HepG2 (cell line): ENCODE measurements around the gene MXI1. TPM values are rescaled to one million over a fixed set of nuclear protein-coding genes. Genes with fewer than 3 reads are reported as not detected.
"Not testable (repeated sequence)": the region's sequence is repeated elsewhere in the genome, so short reads cannot be mapped to it uniquely, and the experiment has no call there.

Experiments used
- ATAC-seq: fragments of 200-7000 bp; cut with Tn5 transposase; 3 replicates; pipeline ENCODE4 v1.9.1; 2020; ENCODE audit warnings: mild to moderate bottlenecking, moderate library complexity
- BruUV-seq: library from RNA; stranded (reverse); fragments of 400-500 nt; replicated peaks from 2 replicates; lab custom pipeline; 2021; lab: Mats Ljungman, UMichigan
- CTCF ChIA-PET: fragments of 300-600 bp; formaldehyde crosslinking; extraction: SDS; loops from one replicate; lab custom pipeline; 2021; ENCODE audit warnings: low total read pairs, inconsistent platforms, low intra/inter-chr PET ratio; lab: Yijun Ruan, JAX
- POLR2A ChIA-PET: fragments of 350-600 bp; sonication (Branson Sonifier 250); formaldehyde crosslinking; loops from one replicate; lab custom pipeline; 2020; ENCODE audit warnings: antibody characterized with exemption, inconsistent platforms; lab: Yijun Ruan, JAX
- DNase-seq: peaks from one replicate; pipeline ENCODE4 v3.0.0-alpha.2; 2015; ENCODE audit warnings: low spot score
- FAIRE-seq: peaks from 3 replicates; lab custom pipeline; 2011; peaks lifted over from hg19 to GRCh38; lab: Jason Lieb, UNC
- H2AFZ ChIP-seq: one replicate; pipeline ENCODE4 v1.6.1; 2011; ENCODE audit warnings: low read length, inconsistent platforms
- H3K27ac ChIP-seq: fragments of 300-600 bp; 3 replicates; pipeline ENCODE4 v1.8.0; 2011; ENCODE audit warnings: mixed run types, mild to moderate bottlenecking, mixed read lengths, low read length, inconsistent platforms; ENCODE audit not compliant: insufficient read depth; ENCODE audit errors: extremely low read length
- H3K27me3 ChIP-seq, 2 experiments: fragments of 200-600 bp in 1 of 2; 2 replicates in 1 of 2; 3 replicates in 1 of 2; pipeline versions ENCODE4 v1.6.0 to v1.8.0; 2011; ENCODE audit warnings: low read length in 2 of 2, mild to moderate bottlenecking in 2 of 2, moderate library complexity in 2 of 2, inconsistent platforms in 1 of 2; ENCODE audit not compliant: insufficient read depth in 2 of 2, control insufficient read depth in 1 of 2
- H3K36me3 ChIP-seq, 2 experiments: fragments of 200-600 bp in 1 of 2; replicated peaks in 1 of 2; 2 replicates in 1 of 2; 3 replicates in 1 of 2; pipeline versions ENCODE4 v1.5.1 to v1.8.0; 2011; ENCODE audit warnings: low read length in 2 of 2, inconsistent platforms in 1 of 2; ENCODE audit not compliant: insufficient read depth in 2 of 2, control insufficient read depth in 1 of 2
- H3K4me1 ChIP-seq: 2 replicates; pipeline ENCODE4 v1.5.1; 2012; ENCODE audit warnings: low read length, inconsistent platforms; ENCODE audit not compliant: insufficient read depth
- H3K4me2 ChIP-seq: 2 replicates; pipeline ENCODE4 v1.6.0; 2011; ENCODE audit warnings: low read depth, low read length, inconsistent platforms
- H3K4me3 ChIP-seq, 3 experiments: fragments of 200-600 bp in 1 of 3; sonication (generic), shearing (Covaris generic) in 1 of 3; replicated peaks in 1 of 3; 2 replicates each; pipeline ENCODE4 v1.5.1; 2011 to 2016; ENCODE audit warnings: low read length in 3 of 3, inconsistent platforms in 2 of 3, low read depth in 2 of 3, mild to moderate bottlenecking in 2 of 3, control low read depth in 1 of 3, mixed read lengths in 1 of 3; ENCODE audit not compliant: insufficient read depth in 1 of 3
- H3K79me2 ChIP-seq: one replicate; pipeline ENCODE4 v1.6.1; 2011; ENCODE audit warnings: low read length, inconsistent platforms; ENCODE audit not compliant: insufficient read depth
- H3K9ac ChIP-seq: 2 replicates; pipeline ENCODE4 v1.6.0; 2011; ENCODE audit warnings: mild to moderate bottlenecking, low read depth, low read length, inconsistent platforms; ENCODE audit not compliant: insufficient read depth
- H3K9me3 ChIP-seq: 2 replicates; pipeline ENCODE4 v1.5.1; 2012; ENCODE audit warnings: mild to moderate bottlenecking, low read length
- H4K20me1 ChIP-seq: 2 replicates; pipeline ENCODE4 v1.6.0; 2011; ENCODE audit warnings: inconsistent platforms, mild to moderate bottlenecking, low read length, moderate library complexity; ENCODE audit not compliant: insufficient read depth
- AFF4 ChIP-seq: sonication (generic); formaldehyde crosslinking; IDR thresholded peaks from 2 replicates; pipeline ENCODE4 v1.4.0; 2020; ENCODE audit warnings: missing genetic modification reagents
- GTF3A ChIP-seq: sonication (generic); formaldehyde crosslinking; conservative IDR thresholded peaks from 2 replicates; pipeline ENCODE4 v1.4.0; 2020; ENCODE audit warnings: mild to moderate bottlenecking, missing genetic modification reagents
- NRL ChIP-seq: sonication (generic); formaldehyde crosslinking; IDR thresholded peaks from 2 replicates; pipeline ENCODE4 v1.5.0; 2020; ENCODE audit warnings: missing genetic modification reagents, mild to moderate bottlenecking, moderate library complexity, borderline replicate concordance
- PREB ChIP-seq: sonication (generic); formaldehyde crosslinking; IDR thresholded peaks from 2 replicates; pipeline ENCODE4 v1.4.0; 2020; ENCODE audit warnings: missing genetic modification reagents
- ZNF20 ChIP-seq: sonication (generic); formaldehyde crosslinking; IDR thresholded peaks from 2 replicates; pipeline ENCODE4 v1.4.0; 2020; ENCODE audit warnings: mild to moderate bottlenecking, moderate library complexity, missing genetic modification reagents
- ZNF816 ChIP-seq: sonication (generic); formaldehyde crosslinking; IDR thresholded peaks from 2 replicates; pipeline ENCODE4 v1.8.0; 2022; ENCODE audit warnings: missing genetic modification reagents, mild to moderate bottlenecking, borderline replicate concordance
- WGBS: methylation state at CpG from one replicate; pipeline ENCODE4 v1.1.6; 2017; ENCODE audit warnings: low lambda C conversion rate; 5-methylcytosine and 5-hydroxymethylcytosine counted together
- in situ Hi-C: cut with HindIII; loops from 2 replicates; pipeline ENCODE4 v1.10.0; 2017; ENCODE audit warnings: low pct_unique_long_range_greater_than_20kb; ENCODE audit not compliant: extremely low pct_ligation_motif_present
- intact Hi-C: fragments of 100-400 bp; cut with micrococcal nuclease; formaldehyde crosslinking; loops from one replicate; pipeline ENCODE4 v1.10.0; 2022; ENCODE audit not compliant: unreplicated experiment
- polyA plus RNA-seq, 8 experiments: library from polyadenylated mRNA; depleted of rRNA in 3 of 8; stranded (reverse) in 7 of 8; unstranded in 1 of 8; fragments of >200 nt; fragmentation: Illumina TruSeq in 4 of 8; extraction: Trizol in 4 of 8; gene quantifications; 2 replicates each; pipeline versions ENCODE4 v1.2.1 to v1.2.3, GENCODE V29; 2011 to 2016; ENCODE audit warnings: low read depth in 4 of 8, missing spikeins in 1 of 8, mixed read lengths in 1 of 8; ENCODE audit not compliant: insufficient read depth in 1 of 8
- total RNA-seq, 5 experiments: library from RNA; depleted of rRNA; stranded (reverse); fragments of >200 nt; fragmentation: Illumina TruSeq; extraction: Trizol; gene quantifications; 2 replicates each; pipeline ENCODE4 v1.2.3, GENCODE V29; 2016; ENCODE audit warnings: low read depth in 1 of 5

Gene MXI1
- total and polyA plus RNA-seq, 2 of the 13 experiments (the other 11 are each of a cell fraction or from before 2014, with no cell fraction given) = 6.6 to 22.0 TPM

- TF ChIP-seq AFF4 (no peak), PREB (CRISPR knock-in tag) (no peak), GTF3A (CRISPR knock-in tag) (no peak), ZNF816 (CRISPR knock-in tag) (0 out of 2 replicates have a peak, but pooled peaks have one; percentile 44), NRL (CRISPR knock-in tag) (no peak), ZNF20 (CRISPR knock-in tag) (no peak)
These were observed 62.2 kb downstream of the MXI1 start (continued) for GRCh38 chr10:110269374-110270318.

- H3K27me3 ChIP-seq, DNase-seq, H3K27ac ChIP-seq, ATAC-seq, H3K36me3 ChIP-seq, H2AFZ ChIP-seq, H3K4me3 ChIP-seq, H3K79me2 ChIP-seq, CTCF ChIA-PET, H3K9me3 ChIP-seq, BruUV-seq, in situ Hi-C loops, H4K20me1 ChIP-seq, H3K4me2 ChIP-seq, H3K9ac ChIP-seq, intact Hi-C loops, FAIRE-seq: not testable (repeated sequence)
- POLR2A ChIA-PET = interaction anchor here (0.8 kb wide), 1 partner anchor 103 kb away, joined by 3 read pairs; no protein-coding TSS in a partner anchor
- H3K4me1 ChIP-seq = peaks cover 45% of the 10 kb centered on the region
- WGBS = 96% methylated on average over 15 of the region's 15 CpGs
These were observed 65.6 kb downstream of the MXI1 start for GRCh38 chr10:110272995-110273394.
